ENCODE measurements around the gene ANXA11.

Gene ANXA11

GRCh38 chr10:80166581-80167470, 38.5 kb downstream of the ANXA11 start:
- no peak for DNase-seq (ENCODE audit: low read depth, low spot score)

- no peak for DNase-seq (ENCODE audit: low read depth, low spot score)
Measured at GRCh38 chr10:80165173-80165572, 40.2 kb downstream of the ANXA11 start.

GRCh38 chr10:80164596-80164995, 40.7 kb downstream of the ANXA11 start:
- DNase-seq (ENCODE audit: low read depth, low spot score), result no peak

GRCh38 chr10:80163741-80164341, 41.5 kb downstream of the ANXA11 start:
- DNase-seq (ENCODE audit: low read depth, low spot score), result no peak

GRCh38 chr10:80161321-80162083, 43.8 kb downstream of the ANXA11 start:
- no peak for DNase-seq (ENCODE audit: low read depth, low spot score)

- no peak for DNase-seq (ENCODE audit: low read depth, low spot score)
Measured at GRCh38 chr10:80160361-80161320, 44.7 kb downstream of the ANXA11 start.

- DNase-seq (ENCODE audit: low read depth, low spot score), result no peak
Measured at GRCh38 chr10:80159166-80159873, 46.0 kb downstream of the ANXA11 start.

- DNase-seq (ENCODE audit: low read depth, low spot score), result no peak
Measured at GRCh38 chr10:80158598-80159127, 46.7 kb downstream of the ANXA11 start.

GRCh38 chr10:80158126-80158525, 47.2 kb downstream of the ANXA11 start:
- DNase-seq (ENCODE audit: low read depth, low spot score), result no peak

- DNase-seq (ENCODE audit: low read depth, low spot score), result no peak
Measured at GRCh38 chr10:80157561-80157960, 47.8 kb downstream of the ANXA11 start.

GRCh38 chr10:80156216-80156615, 49.1 kb downstream of the ANXA11 start:
- no peak for DNase-seq (ENCODE audit: low read depth, low spot score)

- no peak for DNase-seq (ENCODE audit: low read depth, low spot score)
Measured at GRCh38 chr10:80155696-80156215, 49.6 kb downstream of the ANXA11 start.

- no peak for DNase-seq (ENCODE audit: low read depth, low spot score)
Measured at GRCh38 chr10:80154978-80155695, 50.2 kb downstream of the ANXA11 start.

- DNase-seq (ENCODE audit: low read depth, low spot score), result no peak
Measured at GRCh38 chr10:80154626-80154977, 50.7 kb downstream of the ANXA11 start.

- DNase-seq (ENCODE audit: low read depth, low spot score), result no peak
Measured at GRCh38 chr10:80153460-80153859, 51.9 kb downstream of the ANXA11 start.

GRCh38 chr10:80152820-80153219, 52.5 kb downstream of the ANXA11 start:
- DNase-seq (ENCODE audit: low read depth, low spot score), result no peak

GRCh38 chr10:80150172-80150571, 55.2 kb downstream of the ANXA11 start:
- no peak for DNase-seq (ENCODE audit: low read depth, low spot score)

GRCh38 chr10:80149123-80149522, 56.2 kb downstream of the ANXA11 start:
- no peak for DNase-seq (ENCODE audit: low read depth, low spot score)

- DNase-seq (ENCODE audit: low read depth, low spot score), result no peak
Measured at GRCh38 chr10:80148166-80148805, 57.1 kb downstream of the ANXA11 start.
